HG03139 (cell line): ENCODE measurements around the gene ZKSCAN8.
"Not testable (repeated sequence)": the region's sequence is repeated elsewhere in the genome, so short reads cannot be mapped to it uniquely, and the experiment has no call there.

ENCODE experiments used
- ATAC-seq: cut with Tn5 transposase; IDR thresholded peaks from one replicate; pipeline ENCODE4 v1.9.1; 2021; ENCODE audit not compliant: unreplicated experiment

Gene ZKSCAN8

GRCh38 chr6:28141500-28142329, at the start of gene ZKSCAN8:
TSS of gene ZKSCAN8 (plus strand) at chr6:28141883. CDS start at chr6:28148408, 6,525 bp downstream.
- peak; percentile 76 for ATAC-seq

GRCh38 chr6:28102222-28102621, 39.5 kb upstream of the ZKSCAN8 start:
- ATAC-seq: not testable (repeated sequence)

DNA sequence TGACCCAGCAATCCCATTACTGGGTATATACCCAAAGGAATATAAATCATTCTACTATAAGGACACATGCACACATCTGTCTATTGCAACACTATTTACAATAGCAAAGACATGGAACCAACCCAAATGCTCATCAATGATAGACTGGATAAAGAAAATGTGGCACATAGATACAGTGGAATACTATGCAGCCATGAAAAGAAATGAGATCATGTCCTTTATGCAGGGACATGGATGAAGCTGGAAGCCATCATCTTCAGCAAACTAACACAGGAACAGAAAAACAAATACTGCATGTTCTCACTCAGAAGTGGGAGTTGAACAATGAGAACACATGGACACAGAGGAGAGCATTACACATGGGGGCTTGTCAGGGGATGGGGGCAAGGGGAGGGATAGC, 39.0 kb upstream of the ZKSCAN8 start:
- ATAC-seq: not testable (repeated sequence)

- ATAC-seq: peak; percentile 97
These were observed 37.1 kb upstream of the ZKSCAN8 start for GRCh38 chr6:28104392-28105244.

GRCh38 chr6:28105245-28105639, 36.4 kb upstream of the ZKSCAN8 start:
- no peak for ATAC-seq

DNA sequence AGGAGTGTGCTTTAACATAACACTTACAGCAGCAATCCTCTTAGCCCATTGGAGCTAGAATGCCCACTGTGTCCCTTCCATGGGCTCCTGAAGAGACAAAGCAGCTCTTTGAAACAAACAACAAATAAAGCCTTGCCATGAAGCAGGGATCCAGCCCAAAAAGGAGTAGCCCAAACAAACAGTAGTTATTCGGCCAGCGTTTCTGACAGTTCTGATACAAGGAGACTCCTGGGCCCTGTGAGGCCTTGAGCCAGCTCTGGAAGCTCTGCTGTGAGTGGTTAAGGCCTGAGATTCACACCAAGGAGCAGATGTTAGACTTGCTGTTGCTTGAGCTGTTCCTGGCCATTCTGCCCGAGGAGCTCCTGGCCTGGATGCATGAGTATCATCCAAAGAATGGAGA, 34.2 kb upstream of the ZKSCAN8 start:
- no peak for ATAC-seq

DNA sequence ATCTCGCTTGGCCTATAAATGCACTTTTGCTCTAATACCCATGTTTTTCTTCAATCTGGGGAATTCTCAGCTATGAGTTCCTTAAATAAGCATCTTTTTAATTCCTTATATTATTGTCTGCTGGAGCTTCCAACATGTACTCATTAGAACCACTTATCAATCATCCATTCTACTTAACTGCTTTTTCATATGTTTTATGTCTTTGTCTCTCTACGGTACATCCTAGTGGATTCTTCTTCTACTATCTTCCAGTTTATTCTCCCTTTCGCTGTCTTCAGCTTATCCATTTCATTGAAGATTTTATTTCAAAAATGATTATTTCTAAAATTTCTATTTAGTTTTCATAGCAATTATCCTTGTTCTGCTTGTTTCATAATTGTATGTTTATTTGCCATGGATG, 29.7 kb upstream of the ZKSCAN8 start:
- ATAC-seq: no peak

DNA sequence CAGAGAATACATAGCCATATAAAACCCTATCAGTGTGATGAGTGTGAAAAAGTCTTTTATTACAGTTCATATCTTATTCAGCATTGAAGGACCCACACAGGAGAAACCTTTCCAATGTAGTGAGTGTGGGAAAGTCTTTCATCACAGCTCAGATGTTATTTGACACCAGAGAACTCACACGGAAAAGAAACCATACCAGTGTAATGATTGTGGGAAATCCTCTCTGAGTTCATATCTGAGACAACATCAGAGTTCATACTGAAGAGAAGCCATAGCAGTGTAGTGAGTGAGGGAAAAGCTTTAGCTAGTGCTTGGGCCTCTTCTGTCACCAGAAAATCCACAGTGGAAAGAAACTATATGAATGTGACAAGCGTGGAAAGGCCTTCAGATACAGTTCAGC, 25.9 kb upstream of the ZKSCAN8 start:
- ATAC-seq: no peak

GRCh38 chr6:28117386-28118050, 24.2 kb upstream of the ZKSCAN8 start:
- no peak for ATAC-seq

DNA sequence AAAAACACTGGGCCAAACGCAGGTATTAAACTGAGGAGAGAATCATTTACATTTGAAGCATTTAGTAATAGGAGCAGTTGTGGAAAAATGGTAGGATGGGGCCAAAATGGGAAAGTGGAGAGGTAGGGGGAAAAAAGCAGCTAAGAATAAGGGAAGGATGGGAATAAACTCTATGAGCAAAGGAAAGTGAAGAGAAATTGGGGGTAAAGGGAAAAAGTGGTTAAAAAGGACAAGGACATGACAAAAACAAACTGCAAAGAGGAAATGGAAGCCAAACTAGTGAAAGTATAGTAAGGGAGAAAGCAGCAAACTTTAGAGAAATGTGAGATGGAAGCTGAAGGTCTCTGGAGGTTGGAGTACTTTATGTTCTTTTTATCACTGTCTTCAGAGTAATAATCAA, 23.5 kb upstream of the ZKSCAN8 start:
- no peak for ATAC-seq

GRCh38 chr6:28121876-28122275, 19.8 kb upstream of the ZKSCAN8 start:
- no peak for ATAC-seq

DNA sequence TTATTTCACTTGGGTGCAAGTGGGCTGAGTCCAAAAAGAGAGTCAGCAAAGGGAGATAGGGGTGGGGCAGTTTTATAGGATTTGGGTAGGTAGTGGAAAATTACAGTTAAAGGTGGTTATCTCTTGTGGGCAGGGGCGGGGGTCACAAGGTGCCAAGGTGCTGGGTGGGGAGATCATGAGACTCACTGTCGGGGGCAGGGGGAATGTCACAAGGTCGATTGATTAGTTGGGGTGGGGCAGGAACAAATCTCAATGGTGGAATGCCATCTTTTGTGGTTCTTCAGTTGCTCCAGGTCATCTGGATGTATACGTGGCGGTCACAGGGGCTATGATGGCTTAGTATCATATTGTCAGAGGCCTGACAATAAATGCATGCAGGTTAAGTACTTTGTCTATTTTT, 19.4 kb upstream of the ZKSCAN8 start:
- not testable (repeated sequence) for ATAC-seq

DNA sequence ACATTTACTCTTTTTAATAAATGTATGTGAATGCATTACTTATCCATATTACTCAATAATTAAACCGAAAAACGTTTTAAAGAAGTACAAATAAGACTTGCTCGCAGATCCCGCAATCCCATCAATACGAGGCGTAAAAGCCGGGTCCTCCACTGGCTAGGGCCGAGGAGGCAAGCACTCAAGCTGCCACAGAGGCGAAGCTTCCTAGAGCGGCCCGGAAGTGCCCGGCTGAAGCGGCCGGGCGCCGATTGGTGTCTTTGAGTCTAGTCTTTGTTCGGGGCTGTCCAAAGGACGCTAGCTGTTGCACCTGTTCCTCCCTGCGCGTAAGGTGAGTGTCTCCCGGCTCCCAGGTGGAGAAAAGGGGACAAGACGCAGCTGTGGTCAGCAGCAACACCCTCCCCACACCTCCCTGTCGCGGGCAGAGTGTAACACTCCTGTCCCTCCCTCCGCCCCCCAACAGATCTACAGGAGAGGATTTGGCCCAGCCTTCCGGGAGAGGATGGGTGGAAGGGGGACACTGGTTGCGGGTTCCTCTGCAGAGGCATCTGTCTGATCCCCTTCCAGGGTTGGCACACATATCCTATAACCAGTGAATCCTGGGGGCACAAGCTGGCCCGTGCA, 17.2 kb upstream of the ZKSCAN8 start, which contains the start of gene ZSCAN16:
Gene ZSCAN16, plus strand, starts transcription at position 260 of the 621 bp plus-strand sequence. CDS start 835 bp downstream, outside the sequence.
- ATAC-seq: peak; percentile 94

DNA sequence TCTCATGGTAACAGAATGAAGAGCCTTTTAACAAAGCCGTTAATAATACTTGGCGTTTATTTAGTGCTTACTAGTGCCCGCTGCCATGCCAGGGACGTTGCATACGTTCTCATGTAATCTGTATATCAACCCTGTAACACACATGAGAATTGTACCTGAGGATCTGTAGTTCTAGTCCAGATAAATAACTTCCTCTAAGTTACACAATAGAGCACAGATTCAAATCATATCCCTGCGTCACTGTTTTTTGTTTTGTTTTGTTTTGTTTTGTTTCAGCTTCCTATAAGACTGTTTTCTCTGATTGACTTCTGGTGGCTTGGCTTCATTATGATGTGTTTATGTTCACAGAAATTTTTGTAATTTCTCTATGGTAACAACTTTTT, 16.7 kb upstream of the ZKSCAN8 start:
- ATAC-seq: no peak

- ATAC-seq: no peak
These were observed 16.3 kb upstream of the ZKSCAN8 start for GRCh38 chr6:28125401-28125800.

- no peak for ATAC-seq
These were observed 7.7 kb upstream of the ZKSCAN8 start for GRCh38 chr6:28134015-28134414.

DNA sequence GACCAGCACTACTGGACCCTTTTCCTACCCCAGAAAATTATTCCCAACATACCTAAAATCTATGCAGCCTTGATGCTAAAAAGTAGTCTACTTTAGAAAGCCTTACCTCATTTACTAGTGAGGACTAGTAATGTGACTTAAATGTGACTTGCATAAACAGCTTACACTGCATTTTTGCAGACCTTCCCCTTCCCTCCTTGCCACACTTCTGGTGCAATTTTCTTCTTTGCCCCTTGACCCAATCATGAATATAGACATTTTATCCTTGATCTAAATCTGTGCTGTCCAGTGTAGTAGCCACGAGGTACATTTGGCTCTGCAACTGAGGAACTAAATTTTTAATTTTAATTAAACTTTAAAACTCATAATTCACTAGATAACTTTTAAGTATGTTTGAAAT, 7.0 kb upstream of the ZKSCAN8 start:
- no peak for ATAC-seq

DNA sequence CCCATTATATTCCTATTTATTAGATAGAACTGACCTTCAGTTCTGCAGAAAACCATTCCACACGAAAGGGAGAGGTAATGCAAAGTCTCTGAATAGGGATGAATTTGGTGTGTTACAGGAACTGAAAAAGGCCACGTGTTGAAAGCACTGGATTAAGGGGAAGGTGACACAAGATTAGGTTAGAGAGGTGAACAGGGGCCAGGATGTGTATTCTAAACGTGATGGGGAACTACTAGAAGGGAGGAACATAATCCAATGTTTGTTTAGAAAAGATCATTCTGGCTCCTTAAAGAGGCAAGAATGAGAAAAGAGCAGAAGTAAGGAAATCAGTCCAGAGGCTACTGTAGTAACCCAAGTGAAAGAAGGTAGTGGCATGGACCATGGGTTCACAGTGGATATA, 6.3 kb upstream of the ZKSCAN8 start:
- no peak for ATAC-seq

DNA sequence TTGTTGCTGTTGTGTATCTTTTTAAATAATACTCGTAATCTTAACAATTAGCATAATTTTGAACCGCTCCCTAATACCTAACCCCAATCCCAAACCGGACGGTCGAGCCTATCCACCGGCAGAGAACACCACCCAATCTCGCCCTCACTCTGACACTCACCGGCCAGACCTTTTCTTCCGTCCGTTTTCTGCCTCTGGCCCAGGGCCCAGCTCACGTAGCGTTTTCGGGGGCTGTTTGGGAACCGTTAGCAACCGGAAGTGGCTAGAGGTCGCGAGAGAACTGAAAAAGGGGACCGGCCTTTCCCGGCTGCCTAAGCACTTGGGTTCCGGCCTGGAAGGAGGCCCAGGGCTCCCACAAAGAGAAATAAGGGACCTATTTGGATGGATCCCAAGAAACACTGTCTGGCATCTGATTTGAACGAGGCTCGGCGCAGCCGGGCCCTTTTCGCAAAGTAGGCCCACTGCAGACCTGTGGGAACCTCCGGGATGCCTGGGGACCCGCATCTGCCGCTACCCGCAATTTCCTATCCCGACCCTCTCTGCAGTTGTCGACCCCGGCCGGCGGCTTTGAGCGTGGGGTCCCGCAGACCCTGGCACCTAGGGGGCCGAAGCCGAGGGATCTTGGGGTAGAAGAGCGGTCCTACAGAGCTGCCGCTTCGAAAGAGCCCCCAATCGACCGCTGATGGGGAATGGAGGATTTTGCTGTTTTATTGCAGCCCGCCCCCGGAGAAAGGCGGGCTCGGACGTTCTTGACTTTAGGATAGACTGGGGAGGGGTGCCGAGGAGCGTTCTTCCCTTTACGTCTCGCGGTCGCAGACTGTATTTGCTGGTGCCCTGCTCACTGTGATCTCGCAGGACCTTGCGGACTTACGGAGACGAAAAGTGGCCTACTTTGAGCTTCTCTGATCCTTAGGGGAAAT, 4.8 kb upstream of the ZKSCAN8 start:
- peak; percentile 54 for ATAC-seq

DNA sequence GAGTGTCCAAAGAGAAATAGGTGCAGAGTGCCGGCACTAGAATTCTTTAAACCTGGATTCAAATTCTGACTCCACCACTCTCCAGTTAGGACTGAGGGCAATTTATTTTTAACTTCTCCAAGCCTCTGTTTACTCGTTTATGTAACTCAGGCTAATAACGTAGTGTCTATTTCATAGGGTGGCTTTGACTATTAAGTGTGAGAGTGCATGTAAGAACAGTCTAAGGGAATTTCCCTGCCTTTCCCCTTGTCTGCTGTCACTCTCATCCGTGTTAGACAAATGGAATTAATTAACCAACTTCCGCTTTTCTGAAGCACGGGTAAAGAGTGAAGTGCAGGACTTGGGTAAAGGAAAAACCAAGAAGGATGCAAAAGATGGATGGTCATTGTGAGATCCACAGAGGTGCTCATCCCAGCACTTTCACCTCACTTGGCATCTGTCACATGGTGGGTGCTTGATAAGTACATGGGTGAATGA, 4.1 kb upstream of the ZKSCAN8 start:
- ATAC-seq: no peak
